Subcutaneous adipose tissue (tissue), 4 donors: Measurements from ENCODE around the gene PIK3R2. TPM values are rescaled to one million over a fixed set of nuclear protein-coding genes. Genes with fewer than 3 reads are reported as not detected.

Experiments
- total RNA-seq, 4 donors: library from RNA; depleted of rRNA; stranded (reverse); fragments of >200 nt; gene quantifications; one replicate each; pipeline ENCODE4 v1.1.0, GENCODE V29; 2016
- TF ChIP-seq, protein P1 (sequence below): fragments of 450-650 bp; IDR thresholded peaks from one replicate; pipeline ENCODE4 v1.5.1; 2016; ENCODE audit warnings: low read depth, mild to moderate bottlenecking, control low read depth, antibody characterized with exemption, moderate library complexity

Gene PIK3R2
- total RNA-seq, 4 donors from 2014 or later, result 4.7 to 10.0 (median 7.0) TPM

DNA sequence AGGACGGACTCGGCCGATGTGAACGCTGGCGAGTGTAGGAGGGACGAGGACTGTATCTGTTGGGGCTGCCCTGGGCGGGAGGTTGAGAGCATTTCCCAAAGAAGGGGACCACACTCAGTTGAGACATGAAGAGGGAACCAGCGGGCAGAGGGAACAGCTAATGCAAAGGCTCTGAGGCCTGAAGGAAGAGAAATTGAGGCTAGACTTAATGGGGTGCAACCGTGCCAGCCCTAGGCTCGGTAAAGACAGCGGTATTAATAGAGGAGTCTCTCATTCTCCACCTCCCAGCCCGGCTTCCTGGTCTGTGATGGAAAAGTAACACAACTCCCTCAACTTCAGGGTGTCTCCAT, 41.2 kb downstream of the PIK3R2 start:
- TF ChIP-seq, protein P1, sequence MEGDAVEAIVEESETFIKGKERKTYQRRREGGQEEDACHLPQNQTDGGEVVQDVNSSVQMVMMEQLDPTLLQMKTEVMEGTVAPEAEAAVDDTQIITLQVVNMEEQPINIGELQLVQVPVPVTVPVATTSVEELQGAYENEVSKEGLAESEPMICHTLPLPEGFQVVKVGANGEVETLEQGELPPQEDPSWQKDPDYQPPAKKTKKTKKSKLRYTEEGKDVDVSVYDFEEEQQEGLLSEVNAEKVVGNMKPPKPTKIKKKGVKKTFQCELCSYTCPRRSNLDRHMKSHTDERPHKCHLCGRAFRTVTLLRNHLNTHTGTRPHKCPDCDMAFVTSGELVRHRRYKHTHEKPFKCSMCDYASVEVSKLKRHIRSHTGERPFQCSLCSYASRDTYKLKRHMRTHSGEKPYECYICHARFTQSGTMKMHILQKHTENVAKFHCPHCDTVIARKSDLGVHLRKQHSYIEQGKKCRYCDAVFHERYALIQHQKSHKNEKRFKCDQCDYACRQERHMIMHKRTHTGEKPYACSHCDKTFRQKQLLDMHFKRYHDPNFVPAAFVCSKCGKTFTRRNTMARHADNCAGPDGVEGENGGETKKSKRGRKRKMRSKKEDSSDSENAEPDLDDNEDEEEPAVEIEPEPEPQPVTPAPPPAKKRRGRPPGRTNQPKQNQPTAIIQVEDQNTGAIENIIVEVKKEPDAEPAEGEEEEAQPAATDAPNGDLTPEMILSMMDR, result no peak

DNA sequence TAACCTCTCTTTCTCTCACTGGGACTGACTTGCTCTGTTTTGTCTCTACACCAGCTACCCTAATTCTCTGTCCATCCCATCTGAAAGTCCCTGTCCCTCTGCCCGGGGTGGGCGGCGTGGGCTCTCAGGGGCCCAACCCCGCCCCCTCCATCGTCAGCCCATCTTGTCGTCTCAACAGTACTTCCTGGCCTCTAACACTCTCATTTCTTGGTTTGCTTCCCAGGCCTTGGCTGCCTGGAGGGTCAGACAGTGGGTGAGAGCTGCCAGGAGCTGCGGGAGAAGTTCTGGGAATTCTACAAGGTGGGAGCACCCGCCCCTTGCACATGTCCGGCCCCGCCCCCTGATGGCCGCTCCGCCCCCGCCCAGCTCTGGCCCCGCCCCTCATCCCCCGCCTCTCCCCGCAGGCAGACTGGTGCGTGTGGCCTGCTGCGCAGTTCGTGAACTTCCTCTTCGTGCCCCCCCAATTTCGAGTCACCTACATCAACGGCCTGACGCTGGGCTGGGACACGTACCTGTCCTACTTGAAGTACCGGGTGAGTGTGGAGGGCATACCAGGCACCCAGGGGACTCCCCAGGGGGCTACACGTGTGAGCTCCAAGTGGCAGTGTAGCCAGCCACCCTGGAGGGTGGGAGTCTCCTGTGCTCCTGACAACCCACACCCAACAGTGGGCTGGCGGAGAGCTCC, 41.7 kb downstream of the PIK3R2 start:
- TF ChIP-seq, protein P1, result no peak

DNA sequence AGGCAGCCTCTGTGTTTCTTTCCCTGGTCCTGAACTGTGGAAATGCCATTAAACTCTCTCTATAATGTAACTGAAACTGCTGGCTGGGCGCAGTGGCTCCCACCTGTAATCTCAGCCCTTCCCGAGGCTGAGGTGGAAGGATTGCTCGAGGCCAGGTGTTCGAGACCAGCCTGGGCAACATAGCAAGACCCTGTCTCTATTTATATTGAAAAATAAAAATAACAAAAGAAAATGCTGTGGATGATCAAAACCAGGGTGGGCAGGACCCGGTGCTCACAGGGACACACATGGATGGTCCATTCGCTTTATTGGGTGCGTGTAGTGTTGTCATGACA, 43.5 kb downstream of the PIK3R2 start:
- TF ChIP-seq, protein P1, result no peak

DNA sequence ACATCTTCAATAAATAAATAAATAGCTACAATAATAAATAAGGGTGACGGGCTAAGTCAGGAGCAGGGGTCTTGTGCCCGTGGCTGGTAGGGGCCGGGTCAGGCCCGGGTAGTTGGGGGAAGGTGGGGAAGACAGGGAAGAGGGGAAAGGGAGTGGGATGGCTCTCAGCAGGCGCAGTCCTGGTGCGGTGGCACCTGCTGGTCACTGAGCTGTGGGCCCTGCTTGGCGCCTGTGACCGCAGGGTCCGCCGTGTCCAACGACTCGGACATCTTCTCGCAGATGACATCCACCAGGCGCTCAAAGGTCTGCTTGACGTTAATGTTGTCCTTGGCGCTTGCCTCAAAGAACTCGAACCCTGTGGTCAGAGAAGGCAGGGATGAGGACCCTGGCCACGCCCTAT, 44.3 kb downstream of the PIK3R2 start:
- TF ChIP-seq, protein P1, result no peak

DNA sequence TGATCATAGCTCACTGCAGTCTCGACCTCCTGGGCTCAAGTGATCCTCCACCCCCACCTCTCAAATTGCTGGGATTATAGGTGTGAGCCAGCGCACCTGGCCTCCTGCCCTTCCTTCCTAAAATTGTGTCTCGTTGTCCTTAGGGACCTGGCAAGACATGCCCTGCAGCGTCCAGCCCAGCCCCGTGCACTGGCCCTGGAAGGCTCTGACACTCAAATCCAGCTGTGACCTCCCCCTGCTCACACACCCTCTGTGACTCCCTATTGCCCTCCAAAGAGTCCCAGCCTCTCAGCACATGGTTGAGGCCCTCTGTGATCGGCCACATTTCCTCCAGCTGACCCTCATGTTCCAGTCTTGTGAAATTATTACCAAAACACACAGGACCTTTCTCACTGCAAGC, 45.0 kb downstream of the PIK3R2 start:
- TF ChIP-seq, protein P1, result no peak

DNA sequence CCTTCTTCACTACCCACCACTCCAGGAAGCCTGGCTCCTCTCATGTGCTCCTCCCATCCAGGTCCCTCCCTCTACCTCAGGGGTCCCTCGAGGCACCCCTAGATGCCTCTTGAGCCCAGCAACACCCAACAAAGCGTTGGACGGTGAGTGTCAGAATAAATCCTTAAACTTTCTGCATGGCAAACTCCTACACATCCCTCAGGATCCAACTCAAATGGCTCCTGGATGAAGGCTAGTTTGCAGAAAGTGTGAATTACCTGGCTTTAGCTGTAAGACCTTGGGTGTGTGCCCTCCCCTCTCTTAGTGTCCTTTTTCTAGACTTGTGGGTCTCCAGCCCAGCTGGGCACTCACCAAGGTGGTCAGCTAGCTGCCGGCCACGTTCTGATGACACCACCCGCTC, 45.4 kb downstream of the PIK3R2 start:
- TF ChIP-seq, protein P1, result no peak

DNA sequence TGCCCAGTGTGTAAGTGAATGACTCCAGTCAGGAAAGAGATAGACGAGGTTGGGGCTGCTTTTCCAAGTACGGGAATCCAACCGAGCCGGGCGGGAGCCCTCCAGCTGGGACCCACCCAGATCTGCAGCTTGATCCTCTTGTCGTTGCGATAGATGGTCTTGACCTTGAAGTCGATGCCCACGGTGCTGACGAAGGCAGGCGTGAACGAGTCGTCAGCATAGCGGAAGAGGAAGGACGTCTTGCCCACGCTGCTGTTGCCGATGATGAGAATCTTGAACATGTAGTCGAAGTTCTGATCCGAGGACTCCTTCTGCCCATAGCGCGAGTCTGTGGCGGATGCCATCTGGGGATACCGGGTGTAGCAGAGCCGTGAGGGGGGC, 49.4 kb downstream of the PIK3R2 start:
- TF ChIP-seq, protein P1, result no peak
